PC-9 (cell line): ENCODE results near the gene TMEM231. TPM values are rescaled to one million over a fixed set of nuclear protein-coding genes. Genes with fewer than 3 reads are reported as not detected.

Experiments used
- BruUV-seq: library from RNA; stranded (reverse); fragments of 400-500 nt; replicated peaks from 2 replicates; lab custom pipeline; 2021; lab: Mats Ljungman, UMichigan
- CTCF ChIA-PET: fragments of 300-600 bp; sonication (Branson Sonifier 250); formaldehyde crosslinking; loops from one replicate; lab custom pipeline; 2022; ENCODE audit warnings: antibody characterized with exemption; lab: Charles Lee
- POLR2A ChIA-PET: fragments of 300-600 bp; sonication (Branson Sonifier 250); formaldehyde crosslinking; loops from one replicate; lab custom pipeline; 2022; ENCODE audit warnings: antibody characterized with exemption; ENCODE audit not compliant: unreplicated experiment; lab: Charles Lee
- DNase-seq, 2 experiments: peaks; one replicate each; pipeline versions ENCODE4 v3.0.0 to v3.0.0-alpha.2; 2015 to 2022; ENCODE audit warnings: mixed read lengths in 1 of 2
- H2AFZ ChIP-seq: fragments of 200-600 bp; sonication (generic); 2 replicates; pipeline ENCODE4 v1.8.1; 2017; ENCODE audit warnings: antibody characterized with exemption
- H3F3A ChIP-seq: fragments of 200-600 bp; sonication (generic); 2 replicates; pipeline ENCODE4 v1.8.1; 2017; ENCODE audit warnings: antibody characterized with exemption, mild to moderate bottlenecking, low read depth; ENCODE audit not compliant: insufficient read depth
- H3K27ac ChIP-seq: fragments of 200-600 bp; sonication (generic); 2 replicates; pipeline ENCODE4 v1.6.1; 2016; ENCODE audit warnings: mixed run types
- H3K27me3 ChIP-seq: fragments of 200-600 bp; sonication (generic); 2 replicates; pipeline ENCODE4 v1.6.1; 2016; ENCODE audit warnings: low read depth, mixed run types; ENCODE audit not compliant: insufficient read depth
- H3K36me3 ChIP-seq: fragments of 200-600 bp; sonication (generic); 2 replicates; pipeline ENCODE4 v1.6.1; 2016; ENCODE audit warnings: low read depth, mixed run types
- H3K4me1 ChIP-seq: fragments of 200-600 bp; sonication (generic); replicated peaks from 2 replicates; pipeline ENCODE4 v1.6.1; 2016; ENCODE audit warnings: mixed run types; ENCODE audit not compliant: insufficient read depth
- H3K4me2 ChIP-seq: fragments of 200-600 bp; sonication (generic); 2 replicates; pipeline ENCODE4 v1.6.1; 2017; ENCODE audit warnings: mixed run types
- H3K4me3 ChIP-seq: fragments of 200-600 bp; sonication (generic); 2 replicates; pipeline ENCODE4 v1.6.1; 2016; ENCODE audit warnings: mixed run types
- H3K79me2 ChIP-seq: fragments of 200-600 bp; sonication (generic); 2 replicates; pipeline ENCODE4 v1.6.1; 2017; ENCODE audit warnings: low read depth, mixed run types
- H3K9me2 ChIP-seq: fragments of 200-600 bp; sonication (generic); 2 replicates; pipeline ENCODE4 v1.8.1; 2017; ENCODE audit warnings: mild to moderate bottlenecking; ENCODE audit not compliant: insufficient read depth
- H3K9me3 ChIP-seq: fragments of 200-600 bp; sonication (generic); 2 replicates; pipeline ENCODE4 v1.8.1; 2016; ENCODE audit warnings: low read depth; ENCODE audit not compliant: insufficient read depth
- H4K20me1 ChIP-seq: fragments of 200-600 bp; sonication (generic); 2 replicates; pipeline ENCODE4 v1.8.1; 2017; ENCODE audit not compliant: insufficient read depth
- CTCF ChIP-seq: fragments of 200-600 bp; sonication (generic); conservative IDR thresholded peaks from 2 replicates; pipeline ENCODE4 v1.6.1; 2017; ENCODE audit warnings: mixed run types, antibody characterized with exemption, mild to moderate bottlenecking, moderate library complexity
- EZH2 ChIP-seq: fragments of 200-600 bp; sonication (generic); IDR thresholded peaks from 2 replicates; pipeline ENCODE4 v1.8.0; 2017; ENCODE audit warnings: antibody characterized with exemption, low read depth
- intact Hi-C: fragments of 100-400 bp; cut with micrococcal nuclease; formaldehyde crosslinking; loops from one replicate; pipeline ENCODE4 v1.10.0; 2022; ENCODE audit not compliant: unreplicated experiment
- total RNA-seq: library from RNA; stranded (reverse); gene quantifications from 2 replicates; pipeline ENCODE4 v1.2.3, GENCODE V29; 2021

Gene TMEM231
- total RNA-seq, 1 experiment from 2014 or later: 18.8 TPM

GRCh38 chr16:75532791-75533190 lies 23.3 kb downstream of the TMEM231 start:
- POLR2A ChIA-PET: no interaction called here
- Histone ChIP-seq H3K79me2 (no peaks in the 10 kb centered on the region), H3K36me3 (no peaks in the 10 kb centered on the region), H3K4me3 (no peak overlapping the region), H4K20me1 (no peaks in the 10 kb centered on the region), H3K4me2 (no peak overlapping the region), H3K4me1 (no peaks in the 10 kb centered on the region), H3K9me3 (no peaks in the 10 kb centered on the region), H3K27me3 (no peaks in the 10 kb centered on the region), H2AFZ (no peak overlapping the region), H3F3A (no peaks in the 10 kb centered on the region), H3K27ac (no peak overlapping the region), H3K9me2 (no peaks in the 10 kb centered on the region)
- BruUV-seq: no TSS peak
- DNase-seq: no peak
- intact Hi-C loops: no loop called here
- CTCF ChIA-PET: no interaction called here
- TF ChIP-seq EZH2: no peak
- no peak for TF ChIP-seq CTCF

- no peaks in the 10 kb centered on the region for H3K9me3 ChIP-seq
- CTCF ChIA-PET: interaction anchor here (0.6 kb wide), 1 partner anchor 1174 kb away, joined by 3 read pairs; no protein-coding TSS in a partner anchor
- no peaks in the 10 kb centered on the region for H3F3A ChIP-seq
- H3K27me3 ChIP-seq: no peaks in the 10 kb centered on the region
- no peak overlapping the region for H3K4me3 ChIP-seq
- no peaks in the 10 kb centered on the region for H3K79me2 ChIP-seq
- POLR2A ChIA-PET: interaction anchor here (0.5 kb wide), 1 partner anchor 9 kb away, joined by 41 read pairs; no protein-coding TSS in a partner anchor
- H3K9me2 ChIP-seq: no peaks in the 10 kb centered on the region
- no peaks in the 10 kb centered on the region for H3K4me1 ChIP-seq
- H3K4me2 ChIP-seq: no peak overlapping the region
- no peak for TF ChIP-seq CTCF
- TF ChIP-seq EZH2: no peak
- no peak for DNase-seq
- no peak overlapping the region for H3K27ac ChIP-seq
- no peak overlapping the region for H2AFZ ChIP-seq
- no peaks in the 10 kb centered on the region for H3K36me3 ChIP-seq
- BruUV-seq: no TSS peak
- intact Hi-C loops: no loop called here
- H4K20me1 ChIP-seq: no peaks in the 10 kb centered on the region
Measured at GRCh38 chr16:75532142-75532765, 23.8 kb downstream of the TMEM231 start.

GRCh38 chr16:75529959-75530358 lies 26.1 kb downstream of the TMEM231 start:
- intact Hi-C loops: no loop called here
- Histone ChIP-seq H3K36me3 (no peaks in the 10 kb centered on the region), H4K20me1 (no peaks in the 10 kb centered on the region), H3K27ac (no peak overlapping the region), H3K9me2 (no peaks in the 10 kb centered on the region), H3K9me3 (no peaks in the 10 kb centered on the region), H3K4me1 (no peaks in the 10 kb centered on the region), H3K79me2 (no peaks in the 10 kb centered on the region), H3F3A (no peaks in the 10 kb centered on the region), H3K27me3 (no peaks in the 10 kb centered on the region), H3K4me2 (no peak overlapping the region), H3K4me3 (no peak overlapping the region), H2AFZ (no peak overlapping the region)
- TF ChIP-seq EZH2: no peak
- no TSS peak for BruUV-seq
- DNase-seq: no peak
- CTCF ChIA-PET: no interaction called here
- POLR2A ChIA-PET: no interaction called here
